GM10248 (cell line): ENCODE results near the gene MIOX.
"Not testable (repeated sequence)": the region's sequence is repeated elsewhere in the genome, so short reads cannot be mapped to it uniquely, and the experiment has no call there.

Experiments used
- CTCF ChIA-PET: fragments of 300-600 bp; sonication (Branson Sonifier 250); formaldehyde crosslinking; extraction: SDS; loops from one replicate; lab custom pipeline; 2021; ENCODE audit warnings: antibody characterized with exemption; lab: Yijun Ruan, JAX
- POLR2A ChIA-PET: fragments of 350-650 bp; sonication (Branson Sonifier 250); formaldehyde crosslinking; extraction: SDS; loops from one replicate; lab custom pipeline; 2020; ENCODE audit warnings: antibody characterized with exemption; lab: Yijun Ruan, JAX
- DNase-seq: peaks from one replicate; pipeline ENCODE4 v3.0.0; 2012; ENCODE audit errors: extremely low spot score
- TF ChIP-seq, protein P1 (sequence below): IDR thresholded peaks from 2 replicates; pipeline ENCODE4 v1.5.1; 2012; ENCODE audit warnings: mild to moderate bottlenecking, low read depth; ENCODE audit errors: extremely low read depth, missing control alignments, control extremely low read depth

The MIOX gene

DNA sequence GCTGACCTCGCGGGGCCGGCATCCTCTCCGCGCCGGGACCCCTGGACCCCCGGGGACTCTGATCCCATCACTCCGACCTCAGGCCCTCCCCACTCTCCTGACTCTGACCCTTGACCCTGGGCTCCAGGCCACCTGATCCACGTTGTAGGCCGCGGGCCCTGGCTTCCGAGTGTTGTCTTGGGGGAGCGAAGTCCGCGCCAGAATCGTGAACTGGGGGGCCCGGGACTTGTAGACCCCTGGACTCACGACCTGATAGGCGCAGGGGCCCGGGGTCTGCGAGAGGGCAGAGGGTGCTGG lies 43.9 kb downstream of the MIOX start:
- ChIA-PET CTCF (no interaction called here), POLR2A (interaction anchor here (0.5 kb wide), 1 partner anchor 30 kb away, joined by 3 read pairs; no protein-coding TSS in a partner anchor)
- no peak for DNase-seq
- TF ChIP-seq, protein P1, sequence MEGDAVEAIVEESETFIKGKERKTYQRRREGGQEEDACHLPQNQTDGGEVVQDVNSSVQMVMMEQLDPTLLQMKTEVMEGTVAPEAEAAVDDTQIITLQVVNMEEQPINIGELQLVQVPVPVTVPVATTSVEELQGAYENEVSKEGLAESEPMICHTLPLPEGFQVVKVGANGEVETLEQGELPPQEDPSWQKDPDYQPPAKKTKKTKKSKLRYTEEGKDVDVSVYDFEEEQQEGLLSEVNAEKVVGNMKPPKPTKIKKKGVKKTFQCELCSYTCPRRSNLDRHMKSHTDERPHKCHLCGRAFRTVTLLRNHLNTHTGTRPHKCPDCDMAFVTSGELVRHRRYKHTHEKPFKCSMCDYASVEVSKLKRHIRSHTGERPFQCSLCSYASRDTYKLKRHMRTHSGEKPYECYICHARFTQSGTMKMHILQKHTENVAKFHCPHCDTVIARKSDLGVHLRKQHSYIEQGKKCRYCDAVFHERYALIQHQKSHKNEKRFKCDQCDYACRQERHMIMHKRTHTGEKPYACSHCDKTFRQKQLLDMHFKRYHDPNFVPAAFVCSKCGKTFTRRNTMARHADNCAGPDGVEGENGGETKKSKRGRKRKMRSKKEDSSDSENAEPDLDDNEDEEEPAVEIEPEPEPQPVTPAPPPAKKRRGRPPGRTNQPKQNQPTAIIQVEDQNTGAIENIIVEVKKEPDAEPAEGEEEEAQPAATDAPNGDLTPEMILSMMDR, result no peak

DNA sequence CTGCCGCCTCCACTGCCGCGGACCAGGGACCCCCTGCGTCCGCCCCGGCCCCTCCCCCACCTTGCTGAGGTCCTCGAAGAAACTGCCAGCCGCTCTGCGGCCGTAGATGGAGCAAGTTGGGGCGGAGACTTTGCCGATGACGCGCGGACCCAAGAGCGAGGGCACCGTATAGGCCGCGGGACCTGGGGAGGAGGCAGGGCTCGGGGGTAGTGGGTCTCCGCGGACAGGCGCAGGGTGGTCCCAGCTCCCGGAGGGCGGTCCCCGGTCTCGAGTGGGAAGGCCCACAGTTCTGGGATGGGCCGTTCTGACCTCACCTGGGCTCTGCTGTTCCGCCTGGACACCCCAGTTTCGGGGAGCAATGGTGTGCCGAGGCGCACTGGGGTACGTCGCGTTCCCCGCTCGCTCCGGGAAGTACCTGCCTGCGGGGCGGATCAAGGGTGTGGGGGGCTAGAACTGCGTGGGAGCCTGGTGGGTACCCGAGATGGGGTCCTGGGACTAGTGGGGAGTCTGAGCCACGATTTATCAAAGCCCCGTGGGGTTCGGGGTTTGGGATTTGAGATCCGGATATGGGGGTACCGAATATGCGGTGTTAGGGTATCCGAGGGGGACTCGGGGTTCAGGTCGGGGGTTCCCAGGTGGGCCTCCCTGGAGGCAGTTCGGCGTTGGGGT lies 44.4 kb downstream of the MIOX start:
- peak; percentile 77 for DNase-seq
- TF ChIP-seq, protein P1, result no peak
- CTCF ChIA-PET, result no interaction called here
- POLR2A ChIA-PET, result interaction anchor here (0.5 to 1.5 kb wide), 3 partner anchors 10 to 31 kb away, joined by 3 to 4 read pairs (median 3); partner anchors contain the start of genes LMF2 and NCAPH2

DNA sequence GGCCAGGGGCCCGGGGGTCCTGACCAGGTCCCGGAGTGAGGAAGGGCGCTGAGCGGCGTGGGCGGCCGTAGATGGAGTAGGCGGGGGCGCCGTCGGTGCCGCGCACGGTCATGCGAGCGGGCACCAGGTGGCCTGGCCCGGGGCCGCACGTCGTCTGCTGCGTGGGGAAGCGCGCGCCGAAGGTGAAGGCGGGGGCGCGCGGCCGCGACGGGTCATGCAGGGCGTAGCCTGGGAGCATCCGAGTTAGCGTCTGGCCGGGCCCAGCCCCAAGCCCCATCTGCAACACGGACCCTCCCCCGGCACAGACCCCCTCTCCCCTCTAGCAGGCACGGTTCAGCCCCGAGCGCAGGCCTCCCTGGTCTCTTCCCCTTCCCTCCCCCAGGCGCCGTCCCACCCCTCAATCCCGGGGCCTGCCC lies 44.9 kb downstream of the MIOX start:
- POLR2A ChIA-PET, result interaction anchor here (1.2 to 1.5 kb wide), 2 partner anchors 9 to 24 kb away, joined by 3 to 4 read pairs; partner anchors contain the start of genes LMF2 and NCAPH2
- DNase-seq, result peak; percentile 73
- CTCF ChIA-PET, result interaction anchor here (1.0 kb wide), 1 partner anchor 9 kb away, joined by 3 read pairs; no protein-coding TSS in a partner anchor
- TF ChIP-seq, protein P1, result no peak

DNA sequence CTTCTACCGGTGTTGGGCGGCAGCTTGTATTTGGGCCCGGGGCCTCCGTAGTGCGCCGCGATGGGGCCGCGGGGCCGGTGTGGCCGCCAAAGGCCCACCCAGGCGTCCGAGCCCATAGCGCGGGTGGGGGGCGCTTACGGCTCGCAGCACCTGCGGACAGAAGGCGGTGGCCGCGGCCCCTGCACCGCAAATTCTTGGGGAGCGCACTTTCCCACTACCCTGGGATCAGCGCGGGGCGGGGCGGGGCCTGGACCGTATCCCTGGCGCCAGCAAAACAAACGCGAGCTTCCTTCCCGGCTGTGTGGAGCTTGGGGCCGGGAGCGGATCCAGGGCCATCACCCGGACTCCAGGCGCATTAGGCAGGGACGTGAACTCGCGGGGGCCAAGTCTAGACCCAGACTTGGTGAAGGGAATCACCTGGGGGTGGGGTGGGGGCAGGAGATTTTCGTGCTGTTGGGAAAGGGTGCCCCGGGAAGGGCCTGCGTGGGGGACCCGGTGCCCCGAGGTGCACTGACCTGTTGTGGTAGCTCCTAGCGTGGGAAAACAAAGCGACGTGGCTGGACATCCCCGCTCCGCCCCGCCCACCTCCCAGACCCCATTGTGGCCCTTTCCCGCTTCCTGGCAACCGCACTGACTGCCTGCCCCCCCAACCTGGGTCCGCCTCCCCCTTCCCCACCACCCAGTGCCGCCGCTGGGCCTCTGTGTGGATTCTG lies 45.5 kb downstream of the MIOX start:
- POLR2A ChIA-PET, result interaction anchor here (1.2 to 1.5 kb wide), 2 partner anchors 9 to 24 kb away, joined by 3 to 4 read pairs; partner anchors contain the start of genes LMF2 and NCAPH2
- CTCF ChIA-PET, result interaction anchor here (0.6 to 1.0 kb wide), 2 partner anchors 8 to 14 kb away, joined by 3 to 4 read pairs; partner anchors contain the start of gene KLHDC7B
- TF ChIP-seq, protein P1, result no peak
- DNase-seq, result no peak

DNA sequence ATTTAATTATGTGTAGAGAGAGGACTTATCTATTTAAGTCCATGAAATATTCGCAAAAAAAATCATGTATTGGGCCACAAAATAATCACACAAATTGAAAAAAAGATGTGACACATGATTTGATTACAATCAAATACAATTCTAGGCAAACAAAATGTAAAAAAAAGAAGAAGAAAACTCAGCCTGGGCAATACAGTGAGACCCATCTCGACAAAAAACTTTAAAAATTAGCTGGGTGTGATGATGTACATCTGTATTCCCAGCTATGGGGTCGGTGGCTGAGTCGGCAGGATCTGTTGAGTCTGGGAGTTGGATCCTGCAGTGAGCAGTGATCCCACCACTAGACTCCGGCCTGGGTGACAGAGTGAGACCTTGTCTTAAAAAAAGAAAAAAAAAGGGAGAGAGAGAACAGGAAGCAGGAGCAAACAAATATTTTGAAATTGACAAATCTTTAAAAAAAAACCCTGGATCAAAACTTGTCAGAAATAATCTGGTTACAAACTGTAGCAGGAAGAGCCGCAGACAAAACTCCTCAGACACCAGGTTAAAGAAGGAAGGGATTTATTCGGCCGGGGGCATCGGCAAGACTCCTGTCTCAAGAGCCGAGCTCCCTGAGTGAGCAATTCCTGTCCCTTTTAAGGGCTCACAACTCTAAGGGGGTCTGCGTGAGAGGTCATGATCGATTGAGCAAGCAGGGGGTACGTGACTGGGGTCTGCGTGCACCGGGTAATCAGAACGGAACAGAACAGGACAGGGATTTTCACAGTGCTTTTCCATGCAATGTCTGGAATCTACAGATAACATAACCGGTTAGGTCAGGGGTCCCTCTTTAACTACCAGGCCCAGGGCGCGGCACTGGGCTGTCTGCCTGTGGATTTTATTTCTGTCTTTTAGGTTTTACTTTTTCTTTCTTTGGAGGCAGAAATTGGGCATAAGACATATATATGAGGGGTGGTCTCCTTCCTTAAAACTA lies 46.5 kb downstream of the MIOX start:
- POLR2A ChIA-PET, result interaction anchor here (1.5 kb wide), 1 partner anchor 8 kb away, joined by 4 read pairs; no protein-coding TSS in a partner anchor
- no peak for DNase-seq
- TF ChIP-seq, protein P1, result no peak
- CTCF ChIA-PET, result interaction anchor here (0.6 to 3.5 kb wide), 4 partner anchors 7 to 88 kb away, joined by 3 to 33 read pairs (median 6); partner anchors contain the start of genes KLHDC7B and SCO2

DNA sequence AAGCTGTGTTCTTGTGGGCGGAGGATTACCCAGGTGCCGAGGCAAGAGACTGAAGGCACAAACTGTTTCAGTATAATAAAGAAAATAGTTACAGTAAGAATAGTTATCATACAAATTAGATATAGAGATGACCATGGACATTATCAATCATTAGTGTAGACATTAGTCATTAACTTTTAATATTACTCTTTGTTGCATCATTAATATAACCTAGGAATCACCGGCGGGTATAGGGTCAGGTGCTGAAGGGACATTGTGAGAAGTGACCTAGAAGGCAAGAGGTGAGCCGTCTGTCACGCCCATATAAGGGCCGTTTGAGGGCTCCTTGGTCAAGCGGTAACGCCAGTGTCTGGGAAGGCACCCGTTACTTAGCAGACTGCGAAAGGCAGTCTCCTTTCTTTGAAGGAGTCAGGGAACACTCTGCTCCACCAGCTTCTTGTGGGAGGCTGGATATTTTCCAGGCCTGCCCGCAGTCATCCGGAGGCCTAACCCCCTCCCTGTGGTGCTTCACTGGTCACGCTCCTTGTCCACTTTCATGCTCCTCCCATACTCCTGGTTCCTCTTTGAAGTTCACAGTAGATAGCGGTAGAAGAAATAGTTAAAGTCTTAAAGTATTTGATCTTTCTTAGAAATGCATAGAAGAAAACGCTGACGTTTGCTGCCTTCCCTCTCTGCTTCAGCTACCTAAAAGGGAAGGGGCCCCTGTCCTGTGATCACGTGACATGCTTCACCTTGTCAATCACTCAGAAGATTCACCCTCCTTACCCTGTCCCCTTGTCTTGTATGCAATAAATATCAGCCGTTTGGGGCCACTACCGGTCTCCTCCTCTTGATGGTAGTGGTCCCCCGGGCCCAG lies 47.4 kb downstream of the MIOX start:
- ChIA-PET POLR2A (interaction anchor here (0.6 to 1.2 kb wide), 4 partner anchors 11 to 87 kb away, joined by 3 to 8 read pairs (median 4); partner anchors contain the start of genes LMF2 and NCAPH2), CTCF (interaction anchor here (1.4 to 3.5 kb wide), 3 partner anchors 9 to 87 kb away, joined by 4 to 33 read pairs (median 8); partner anchors contain the start of gene SCO2)
- DNase-seq, result not testable (repeated sequence)
